Fibroblast of lung (primary cell): ENCODE data around the gene COPRS.

Experiments used
- CTCF ChIP-seq, 2 donors: IDR thresholded peaks in 1 of 2; conservative IDR thresholded peaks in 1 of 2; 1 replicate in 1 of 2; 2 replicates in 1 of 2; pipeline ENCODE4 v1.5.1; 2011 to 2012; ENCODE audit warnings: low read length in 2 of 2, control low read depth in 1 of 2, inconsistent platforms in 1 of 2, low read depth in 1 of 2, mild to moderate bottlenecking in 1 of 2
- EZH2 ChIP-seq: IDR thresholded peaks from 2 replicates; pipeline ENCODE4 v1.5.1; 2012; ENCODE audit warnings: low read length, control low read depth, mild to moderate bottlenecking; ENCODE audit errors: missing control alignments

DNA sequence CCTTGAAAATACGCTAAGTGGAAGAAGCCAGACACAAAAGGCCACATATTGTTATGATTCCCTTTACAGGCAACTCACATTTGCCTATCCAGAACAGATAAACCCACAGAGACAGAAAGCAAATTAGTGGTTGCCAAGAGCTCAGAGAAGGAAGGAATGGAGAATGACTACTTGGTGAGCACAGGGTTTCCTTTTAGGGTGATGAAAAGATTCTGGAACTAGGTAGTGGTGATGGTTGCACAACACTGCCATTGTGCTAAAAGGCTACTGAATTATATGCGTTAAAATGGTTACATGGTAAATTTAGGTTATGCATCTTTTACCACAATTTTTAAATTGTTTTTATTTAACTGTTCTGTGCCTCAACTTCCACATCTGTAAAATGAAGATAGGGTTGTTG lies 4.4 kb downstream of the COPRS start:
- TF ChIP-seq CTCF (conservative IDR thresholded peaks at IDR 0.05 in 1 of 2, IDR thresholded peaks at IDR 0.05 in 1 of 2; ENCODE audit: low read depth in 1 of 2, low read length in 2 of 2) (no peak), EZH2 (no peak)
